ENCODE results near the gene SHISA6. TPM values are rescaled to one million over a fixed set of nuclear protein-coding genes. Genes with fewer than 3 reads are reported as not detected.

Gene SHISA6
- total RNA-seq, 1 donor from 2014 or later = 1.4 TPM

GRCh38 chr17:11279776-11280344 lies 38.8 kb downstream of the SHISA6 start:
- H3K27me3 Mint-ChIP-seq (ENCODE audit: low read depth) = peaks cover 4% of the 10 kb centered on the region
- no peak for DNase-seq (ENCODE audit: low read depth, low spot score)
- no peaks in the 10 kb centered on the region for H3K4me1 Mint-ChIP-seq
- H3K27ac Mint-ChIP-seq (ENCODE audit: unreplicated experiment) = no peak overlapping the region
- no peak overlapping the region for H3K4me3 Mint-ChIP-seq
- peaks cover 5% of the 10 kb centered on the region for H3K36me3 Mint-ChIP-seq (ENCODE audit: low read depth)
- TF ChIP-seq CTCF (conservative IDR thresholded peaks at IDR 0.05) = no peak
- H3K9me3 Mint-ChIP-seq = peaks cover 12% of the 10 kb centered on the region

GRCh38 chr17:11282586-11282985 lies 41.6 kb downstream of the SHISA6 start:
- H3K27ac Mint-ChIP-seq (ENCODE audit: unreplicated experiment) = no peak overlapping the region
- H3K36me3 Mint-ChIP-seq (ENCODE audit: low read depth) = peaks cover 5% of the 10 kb centered on the region
- no peak for DNase-seq (ENCODE audit: low read depth, low spot score)
- peaks cover 12% of the 10 kb centered on the region for H3K9me3 Mint-ChIP-seq
- TF ChIP-seq CTCF (conservative IDR thresholded peaks at IDR 0.05) = no peak
- H3K4me3 Mint-ChIP-seq = no peak overlapping the region
- H3K27me3 Mint-ChIP-seq (ENCODE audit: low read depth) = peaks cover 16% of the 10 kb centered on the region
- no peaks in the 10 kb centered on the region for H3K4me1 Mint-ChIP-seq

GRCh38 chr17:11284811-11285210 lies 43.8 kb downstream of the SHISA6 start:
- TF ChIP-seq CTCF (conservative IDR thresholded peaks at IDR 0.05) = no peak
- peaks cover 26% of the 10 kb centered on the region for H3K27me3 Mint-ChIP-seq (ENCODE audit: low read depth)
- H3K9me3 Mint-ChIP-seq = peaks cover 12% of the 10 kb centered on the region
- H3K27ac Mint-ChIP-seq (ENCODE audit: unreplicated experiment) = no peak overlapping the region
- H3K36me3 Mint-ChIP-seq (ENCODE audit: low read depth) = peaks cover 5% of the 10 kb centered on the region
- no peak overlapping the region for H3K4me3 Mint-ChIP-seq
- DNase-seq (ENCODE audit: low read depth, low spot score) = no peak
- H3K4me1 Mint-ChIP-seq = no peaks in the 10 kb centered on the region

GRCh38 chr17:11285946-11286345 lies 44.9 kb downstream of the SHISA6 start:
- Mint-ChIP-seq H3K27ac (ENCODE audit: unreplicated experiment) (no peak overlapping the region), H3K9me3 (peaks cover 6% of the 10 kb centered on the region), H3K36me3 (ENCODE audit: low read depth) (peaks cover 5% of the 10 kb centered on the region), H3K4me1 (no peaks in the 10 kb centered on the region), H3K4me3 (no peak overlapping the region), H3K27me3 (ENCODE audit: low read depth) (peaks cover 26% of the 10 kb centered on the region)
- no peak for TF ChIP-seq CTCF (conservative IDR thresholded peaks at IDR 0.05)
- DNase-seq (ENCODE audit: low read depth, low spot score) = no peak

GRCh38 chr17:11287791-11288190 lies 46.8 kb downstream of the SHISA6 start:
- Mint-ChIP-seq H3K4me3 (no peak overlapping the region), H3K27ac (ENCODE audit: unreplicated experiment) (no peak overlapping the region), H3K27me3 (ENCODE audit: low read depth) (peaks cover 24% of the 10 kb centered on the region), H3K4me1 (no peaks in the 10 kb centered on the region), H3K36me3 (ENCODE audit: low read depth) (no peaks in the 10 kb centered on the region), H3K9me3 (no peaks in the 10 kb centered on the region)
- no peak for DNase-seq (ENCODE audit: low read depth, low spot score)
- TF ChIP-seq CTCF (conservative IDR thresholded peaks at IDR 0.05) = no peak
